HG02642 (cell line): Measurements from ENCODE around the gene SLC49A3.
"Not testable (repeated sequence)": the region's sequence is repeated elsewhere in the genome, so short reads cannot be mapped to it uniquely, and the experiment has no call there.

Experiments used
- ATAC-seq: cut with Tn5 transposase; IDR thresholded peaks from one replicate; pipeline ENCODE4 v1.9.1; 2021; ENCODE audit warnings: mild to moderate bottlenecking; ENCODE audit not compliant: unreplicated experiment, poor library complexity

The SLC49A3 gene

GRCh38 chr4:722851-723360 lies 34.0 kb upstream of the SLC49A3 start:
- no peak for ATAC-seq

- ATAC-seq, result no peak
Observed at GRCh38 chr4:722169-722725, 33.3 kb upstream of the SLC49A3 start.

- ATAC-seq, result no peak
Observed at GRCh38 chr4:721261-722168, 32.6 kb upstream of the SLC49A3 start.

GRCh38 chr4:720111-720860 lies 31.3 kb upstream of the SLC49A3 start:
- ATAC-seq, result no peak

GRCh38 chr4:718460-718859 lies 29.5 kb upstream of the SLC49A3 start:
- no peak for ATAC-seq

- no peak for ATAC-seq
Observed at GRCh38 chr4:717601-718320, 28.8 kb upstream of the SLC49A3 start.

- no peak for ATAC-seq
Observed at GRCh38 chr4:714087-714486, 25.1 kb upstream of the SLC49A3 start.

GRCh38 chr4:712916-713632 lies 24.1 kb upstream of the SLC49A3 start:
- ATAC-seq, result no peak

- no peak for ATAC-seq
Observed at GRCh38 chr4:712093-712492, 23.1 kb upstream of the SLC49A3 start.

GRCh38 chr4:710916-711315 lies 22.0 kb upstream of the SLC49A3 start:
- no peak for ATAC-seq

- no peak for ATAC-seq
Observed at GRCh38 chr4:710116-710515, 21.2 kb upstream of the SLC49A3 start.

- no peak for ATAC-seq
Observed at GRCh38 chr4:709348-709747, 20.4 kb upstream of the SLC49A3 start.

- ATAC-seq, result no peak
Observed at GRCh38 chr4:708631-708933, 19.6 kb upstream of the SLC49A3 start.

- ATAC-seq, result no peak
Observed at GRCh38 chr4:707929-708630, 19.1 kb upstream of the SLC49A3 start.

- ATAC-seq, result no peak
Observed at GRCh38 chr4:706834-707598, 18.1 kb upstream of the SLC49A3 start.

GRCh38 chr4:706083-706633 lies 17.2 kb upstream of the SLC49A3 start:
- ATAC-seq, result not testable (repeated sequence)

- peak; percentile 94 for ATAC-seq
Observed at GRCh38 chr4:705278-706082, 16.5 kb upstream of the SLC49A3 start, which contains the start of gene PCGF3. Gene PCGF3 (plus strand): TSS chr4:705832. CDS start chr4:733681, 27,849 bp downstream.

GRCh38 chr4:704971-705277 lies 16.0 kb upstream of the SLC49A3 start:
- ATAC-seq, result no peak
